SK-N-SH (cell line): ENCODE results near the gene CCKAR. TPM values are rescaled to one million over a fixed set of nuclear protein-coding genes. Genes with fewer than 3 reads are reported as not detected.

ENCODE experiments used
- CTCF ChIA-PET: fragments of 300-600, 350-600 bp; formaldehyde crosslinking; extraction: SDS; loops from one replicate; lab custom pipeline; 2021; lab: Yijun Ruan, JAX
- POLR2A ChIA-PET: fragments of 350-600 bp; sonication (Branson Sonifier 250); formaldehyde crosslinking; extraction: SDS; loops from one replicate; lab custom pipeline; 2020; ENCODE audit warnings: antibody characterized with exemption, inconsistent platforms; lab: Yijun Ruan, JAX
- DNase-seq: peaks from one replicate; pipeline ENCODE4 v3.0.0; 2012
- H2AFZ ChIP-seq: fragments of 200-600 bp; sonication (generic); 2 replicates; pipeline ENCODE4 v1.8.1; 2016; ENCODE audit warnings: antibody characterized with exemption, mild to moderate bottlenecking, low read depth
- H3F3A ChIP-seq: fragments of 200-600 bp; sonication (generic); replicated peaks from 2 replicates; pipeline ENCODE3; 2016; ENCODE audit warnings: antibody characterized with exemption, mild to moderate bottlenecking; ENCODE audit not compliant: insufficient read depth
- H3K27ac ChIP-seq, 2 experiments: fragments of 200-500 bp in 1 of 2; fragments of 200-600 bp in 1 of 2; sonication (Bioruptor generic) in 1 of 2; sonication (generic), shearing (Covaris generic) in 1 of 2; 2 replicates each; pipeline versions ENCODE4 v1.5.1 to v1.6.1; 2014 to 2016; ENCODE audit warnings: low read depth in 2 of 2, inconsistent platforms in 1 of 2, low read length in 1 of 2, mild to moderate bottlenecking in 1 of 2, mixed read lengths in 1 of 2
- H3K27me3 ChIP-seq: fragments of 200-600 bp; sonication (generic), shearing (Covaris generic); 2 replicates; pipeline ENCODE4 v1.6.1; 2016; ENCODE audit warnings: mixed run types; ENCODE audit not compliant: insufficient read depth
- H3K36me3 ChIP-seq, 2 experiments: fragments of 200-500 bp in 1 of 2; fragments of 200-600 bp in 1 of 2; sonication (Bioruptor generic) in 1 of 2; sonication (generic) in 1 of 2; replicated peaks in 1 of 2; 2 replicates each; pipeline versions ENCODE3 to v1.5.1; 2014 to 2016; ENCODE audit warnings: low read length in 1 of 2, mild to moderate bottlenecking in 1 of 2; ENCODE audit not compliant: insufficient read depth in 2 of 2, control insufficient read depth in 1 of 2
- H3K4me1 ChIP-seq, 2 experiments: fragments of 200-500 bp in 1 of 2; fragments of 200-600 bp in 1 of 2; sonication (Bioruptor generic) in 1 of 2; sonication (generic), shearing (Covaris generic) in 1 of 2; 2 replicates each; pipeline versions ENCODE4 v1.5.1 to v1.6.1; 2014 to 2016; ENCODE audit warnings: low read depth in 1 of 2, low read length in 1 of 2, mixed run types in 1 of 2; ENCODE audit not compliant: insufficient read depth in 2 of 2, control insufficient read depth in 1 of 2
- H3K4me2 ChIP-seq: fragments of 200-600 bp; sonication (generic), shearing (Covaris generic); 2 replicates; pipeline ENCODE4 v1.6.1; 2017; ENCODE audit warnings: mixed run types
- H3K4me3 ChIP-seq, 2 experiments: fragments of 200-500 bp in 1 of 2; fragments of 200-600 bp in 1 of 2; sonication (Bioruptor generic) in 1 of 2; sonication (generic), shearing (Covaris generic) in 1 of 2; 2 replicates each; pipeline versions ENCODE4 v1.5.1 to v1.8.1; 2014 to 2016; ENCODE audit warnings: low read depth in 2 of 2, inconsistent platforms in 1 of 2, low read length in 1 of 2, mild to moderate bottlenecking in 1 of 2, mixed read lengths in 1 of 2, moderate library complexity in 1 of 2
- H3K79me2 ChIP-seq: fragments of 200-600 bp; sonication (generic); 2 replicates; pipeline ENCODE4 v1.8.1; 2017; ENCODE audit warnings: mild to moderate bottlenecking; ENCODE audit not compliant: insufficient read depth
- H3K9ac ChIP-seq: fragments of 200-600 bp; sonication (generic); 2 replicates; pipeline ENCODE4 v1.6.1; 2017; ENCODE audit warnings: mixed run types
- H3K9me2 ChIP-seq: fragments of 200-600 bp; sonication (generic); 2 replicates; pipeline ENCODE4 v1.6.1; 2017; ENCODE audit warnings: mixed run types
- H3K9me3 ChIP-seq: fragments of 200-600 bp; sonication (generic); 2 replicates; pipeline ENCODE4 v1.6.1; 2017; ENCODE audit warnings: mixed run types, mild to moderate bottlenecking, moderate library complexity
- H4K20me1 ChIP-seq: fragments of 200-600 bp; sonication (generic); 2 replicates; pipeline ENCODE4 v1.6.1; 2017; ENCODE audit warnings: mild to moderate bottlenecking, mixed run types; ENCODE audit not compliant: insufficient read depth
- CHD2 ChIP-seq: fragments of 150-350 bp; IDR thresholded peaks from 2 replicates; pipeline ENCODE4 v1.6.1; 2018; ENCODE audit warnings: low read length; ENCODE audit not compliant: partially characterized antibody
- EZH2phosphoT487 ChIP-seq: fragments of 200-600 bp; sonication (generic); IDR thresholded peaks from 2 replicates; pipeline ENCODE4 v1.6.1; 2017; ENCODE audit warnings: low read depth, mixed run types, mild to moderate bottlenecking, antibody characterized with exemption, moderate library complexity, borderline replicate concordance
- FOXJ3 ChIP-seq: sonication (generic); formaldehyde crosslinking; IDR thresholded peaks from 2 replicates; pipeline ENCODE4 v1.5.1; 2020; ENCODE audit warnings: mild to moderate bottlenecking, missing genetic modification reagents
- FOXM1 ChIP-seq: IDR thresholded peaks from 2 replicates; pipeline ENCODE4 v1.4.0; 2012; ENCODE audit warnings: low read depth, mild to moderate bottlenecking
- GATA2 ChIP-seq: sonication (generic); formaldehyde crosslinking; IDR thresholded peaks from 2 replicates; pipeline ENCODE4 v1.5.0; 2020; ENCODE audit warnings: mild to moderate bottlenecking, missing genetic modification reagents
- IRF3 ChIP-seq: fragments of 150-350 bp; IDR thresholded peaks from 2 replicates; pipeline ENCODE4 v1.6.1; 2016; ENCODE audit warnings: mild to moderate bottlenecking, low read depth, low read length
- JUND ChIP-seq: IDR thresholded peaks from 2 replicates; pipeline ENCODE4 v1.4.0; 2012
- MXI1 ChIP-seq: IDR thresholded peaks from 2 replicates; pipeline ENCODE4 v1.6.1; 2012; ENCODE audit warnings: mild to moderate bottlenecking, low read depth, low read length, improper control_type of control experiment
- NFIC ChIP-seq: IDR thresholded peaks from 2 replicates; pipeline ENCODE4 v1.4.0; 2012; ENCODE audit warnings: borderline replicate concordance
- NRF1 ChIP-seq: IDR thresholded peaks from 2 replicates; pipeline ENCODE4 v1.6.1; 2012; ENCODE audit warnings: low read depth, mild to moderate bottlenecking, low read length
- RAD21 ChIP-seq: IDR thresholded peaks from 2 replicates; pipeline ENCODE4 v1.6.1; 2012; ENCODE audit warnings: mild to moderate bottlenecking, low read length
- RCOR1 ChIP-seq: fragments of 150-350 bp; IDR thresholded peaks from 2 replicates; pipeline ENCODE4 v1.6.1; 2017; ENCODE audit warnings: antibody characterized with exemption, low read length
- RFX5 ChIP-seq: IDR thresholded peaks from 2 replicates; pipeline ENCODE4 v1.6.1; 2012; ENCODE audit warnings: mild to moderate bottlenecking, improper control_type of control experiment, low read length
- RXRA ChIP-seq: IDR thresholded peaks from 2 replicates; pipeline ENCODE4 v1.4.0; 2012; ENCODE audit warnings: low read depth, mild to moderate bottlenecking, borderline replicate concordance
- SIN3A ChIP-seq: IDR thresholded peaks from 2 replicates; pipeline ENCODE4 v1.6.1; 2012; ENCODE audit warnings: low read depth, mild to moderate bottlenecking, low read length, moderate library complexity, borderline replicate concordance
- TCF12 ChIP-seq: IDR thresholded peaks from 2 replicates; pipeline ENCODE4 v1.4.0; 2012
- TEAD4 ChIP-seq: IDR thresholded peaks from 2 replicates; pipeline ENCODE4 v1.4.0; 2012; ENCODE audit warnings: mild to moderate bottlenecking, borderline replicate concordance; ENCODE audit not compliant: insufficient read depth
- USF1 ChIP-seq: IDR thresholded peaks from 2 replicates; pipeline ENCODE4 v1.4.0; 2012; ENCODE audit warnings: low read depth, borderline replicate concordance
- YY1 ChIP-seq: IDR thresholded peaks from 2 replicates; pipeline ENCODE4 v1.4.0; 2012; ENCODE audit warnings: low read depth, mild to moderate bottlenecking
- WGBS: methylation state at CpG from one replicate; pipeline ENCODE4 v1.1.6; 2017; ENCODE audit warnings: low lambda C conversion rate; 5-methylcytosine and 5-hydroxymethylcytosine counted together
- polyA plus RNA-seq, 3 experiments: library from polyadenylated mRNA; depleted of rRNA; stranded (reverse); fragments of >200 nt; gene quantifications; 2 replicates each; pipeline ENCODE4 v1.2.3, GENCODE V29; 2012
- TF ChIP-seq, protein P1 (sequence below): IDR thresholded peaks from 2 replicates; pipeline ENCODE4; 2012

CCKAR gene
- polyA plus RNA-seq, 1 of the 3 experiments (the other 2 are of a cell fraction) = not detected

DNA sequence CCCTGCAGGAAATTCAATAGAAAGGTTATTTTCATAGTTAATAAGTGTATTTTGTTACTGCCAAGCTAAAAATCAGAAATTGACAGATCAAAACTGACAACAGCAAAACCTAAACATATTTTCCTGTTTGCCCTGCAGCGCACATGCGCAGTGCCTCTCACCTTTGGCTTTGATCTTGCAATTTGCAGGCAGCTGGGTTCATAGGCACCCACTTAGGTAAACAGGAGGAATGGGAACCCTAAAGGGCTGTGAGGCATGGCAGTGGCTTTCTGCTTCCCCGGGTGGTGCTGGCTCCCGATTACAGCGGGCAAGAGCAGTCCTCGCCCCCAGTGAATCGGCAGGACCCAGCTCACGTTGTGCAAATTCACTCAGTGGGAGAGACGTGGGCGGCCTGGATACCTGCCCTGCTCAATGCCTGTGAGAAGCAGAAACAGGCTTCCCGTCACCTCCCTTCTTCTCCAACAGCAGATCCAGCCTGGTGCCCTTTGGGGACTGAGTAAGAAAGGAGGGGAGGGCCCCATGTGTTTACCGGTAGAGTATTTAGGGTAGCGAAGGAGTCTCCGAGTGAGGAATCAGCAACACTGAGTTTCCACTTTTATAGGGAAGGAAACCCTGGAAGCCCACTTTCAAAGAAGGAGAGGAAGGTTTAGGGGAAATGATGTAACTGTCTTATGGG lies 25.7 kb downstream of the CCKAR start:
- POLR2A ChIA-PET = no interaction called here
- no peaks in the 10 kb centered on the region for H3K9me3 ChIP-seq
- no peaks in the 10 kb centered on the region for H3K4me1 ChIP-seq
- H3K79me2 ChIP-seq = no peaks in the 10 kb centered on the region
- H3K9me2 ChIP-seq = no peaks in the 10 kb centered on the region
- H3K27ac ChIP-seq = no peak overlapping the region
- no peak for TF ChIP-seq EZH2phosphoT487
- TF ChIP-seq IRF3 = no peak
- TF ChIP-seq RCOR1 = no peak
- TF ChIP-seq TEAD4 = no peak
- no peak for TF ChIP-seq RXRA
- no peak for TF ChIP-seq FOXM1
- TF ChIP-seq, protein P1, sequence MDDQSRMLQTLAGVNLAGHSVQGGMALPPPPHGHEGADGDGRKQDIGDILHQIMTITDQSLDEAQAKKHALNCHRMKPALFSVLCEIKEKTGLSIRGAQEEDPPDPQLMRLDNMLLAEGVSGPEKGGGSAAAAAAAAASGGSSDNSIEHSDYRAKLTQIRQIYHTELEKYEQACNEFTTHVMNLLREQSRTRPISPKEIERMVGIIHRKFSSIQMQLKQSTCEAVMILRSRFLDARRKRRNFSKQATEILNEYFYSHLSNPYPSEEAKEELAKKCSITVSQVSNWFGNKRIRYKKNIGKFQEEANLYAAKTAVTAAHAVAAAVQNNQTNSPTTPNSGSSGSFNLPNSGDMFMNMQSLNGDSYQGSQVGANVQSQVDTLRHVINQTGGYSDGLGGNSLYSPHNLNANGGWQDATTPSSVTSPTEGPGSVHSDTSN = no peak
- TF ChIP-seq CHD2 = no peak
- TF ChIP-seq SIN3A = no peak
- no peak for TF ChIP-seq YY1
- no peak for TF ChIP-seq NFIC
- TF ChIP-seq GATA2 (CRISPR knock-in tag) = no peak
- TF ChIP-seq RFX5 = no peak
- TF ChIP-seq, all 33 proteins: peak for 0
- CTCF ChIA-PET = interaction anchor here (7.8 kb wide), 1 partner anchor 255 kb away, joined by 43 read pairs; no protein-coding TSS in a partner anchor
- DNase-seq = no peak
- 91% methylated on average over 6 of the region's 14 CpGs for WGBS
- no peak overlapping the region for H3K4me3 ChIP-seq
- no peaks in the 10 kb centered on the region for H3K36me3 ChIP-seq
- no peak overlapping the region for H3K9ac ChIP-seq
- no peaks in the 10 kb centered on the region for H4K20me1 ChIP-seq
- H3K27me3 ChIP-seq = no peaks in the 10 kb centered on the region
- no peak overlapping the region for H3K4me2 ChIP-seq
- no peak overlapping the region for H2AFZ ChIP-seq
- H3F3A ChIP-seq = no peaks in the 10 kb centered on the region

DNA sequence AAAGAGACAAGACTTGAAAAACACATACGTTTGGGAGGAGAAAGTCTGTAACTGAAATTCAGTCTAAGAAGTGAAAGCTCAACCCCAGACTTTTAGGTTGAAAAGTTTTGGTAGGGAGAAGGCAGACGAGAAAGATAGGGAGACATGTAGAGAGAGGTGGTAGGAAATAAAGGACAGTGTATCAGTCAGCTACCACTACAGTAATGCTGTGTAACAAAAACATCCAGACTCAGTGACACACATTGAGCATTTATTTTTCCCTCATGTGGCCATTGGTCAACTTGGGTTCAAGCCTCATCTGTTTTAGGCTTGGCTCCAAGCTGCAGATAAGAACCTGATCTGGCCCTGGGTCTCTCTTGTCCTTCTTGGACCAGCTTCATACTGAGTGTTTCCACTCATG lies 26.9 kb downstream of the CCKAR start:
- H3K9ac ChIP-seq = no peak overlapping the region
- H3K27me3 ChIP-seq = no peaks in the 10 kb centered on the region
- ChIA-PET POLR2A (no interaction called here), CTCF (interaction anchor here (1.5 to 7.8 kb wide), 2 partner anchors 11 to 256 kb away, joined by 6 to 43 read pairs; no protein-coding TSS in a partner anchor)
- 40% methylated on average over 2 of the region's 2 CpGs for WGBS
- no peak overlapping the region for H3K27ac ChIP-seq
- H3K4me1 ChIP-seq = no peaks in the 10 kb centered on the region
- H4K20me1 ChIP-seq = no peaks in the 10 kb centered on the region
- H3K4me2 ChIP-seq = no peak overlapping the region
- H3K4me3 ChIP-seq = no peak overlapping the region
- no peaks in the 10 kb centered on the region for H3K9me2 ChIP-seq
- H2AFZ ChIP-seq = no peak overlapping the region
- H3F3A ChIP-seq = no peaks in the 10 kb centered on the region
- no peaks in the 10 kb centered on the region for H3K9me3 ChIP-seq
- no peaks in the 10 kb centered on the region for H3K79me2 ChIP-seq
- TF ChIP-seq YY1 (no peak), USF1 (no peak), RAD21 (no peak), RCOR1 (no peak), JUND (no peak), FOXJ3 (CRISPR knock-in tag) (no peak), TCF12 (no peak), MXI1 (no peak), NRF1 (no peak), GATA2 (CRISPR knock-in tag) (no peak), NFIC (no peak)
- no peak for DNase-seq
- H3K36me3 ChIP-seq = no peaks in the 10 kb centered on the region
